Measurements from ENCODE around the gene SNAPC2. TPM values are rescaled to one million over a fixed set of nuclear protein-coding genes. Genes with fewer than 3 reads are reported as not detected.

SNAPC2 gene
- total and polyA plus RNA-seq, 2 of the 13 experiments (the other 11 are each of a cell fraction or from before 2014, with no cell fraction given) = 10.2 to 12.7 TPM

GRCh38 chr19:7888145-7888825 is 31.9 kb upstream of the SNAPC2 start, which contains the start of gene LRRC8E (continued):
- TF ChIP-seq SRSF4 (IDR thresholded peaks at IDR 0.05; ENCODE audit: low read depth, low read length, poor library complexity, severe bottlenecking) (no peak), SPEN (CRISPR knock-in tag; IDR thresholded peaks at IDR 0.05; ENCODE audit: low read depth) (peak; percentile 75), ZNF207 (IDR thresholded peaks at IDR 0.05; ENCODE audit: borderline replicate concordance) (no peak), ETV6 (CRISPR knock-in tag; conservative IDR thresholded peaks at IDR 0.05) (0 out of 2 replicates have a peak, but pooled peaks have one; percentile 26), ZNF768 (CRISPR knock-in tag; IDR thresholded peaks at IDR 0.05) (0 out of 2 replicates have a peak, but pooled peaks have one; percentile 54), ARNTL (CRISPR knock-in tag; IDR thresholded peaks at IDR 0.05) (peak; percentile 56; the same call in 1 of the 2 replicates), GTF2F1 (IDR thresholded peaks at IDR 0.05; ENCODE audit: low read length) (no peak), KAT7 (CRISPR knock-in tag; IDR thresholded peaks at IDR 0.05; ENCODE audit: borderline replicate concordance) (no peak; the same call in 1 of the 2 replicates), ZFP90 (CRISPR knock-in tag; IDR thresholded peaks at IDR 0.05; ENCODE audit: borderline replicate concordance) (peak; percentile 52; the same call in 1 of the 2 replicates), YEATS2 (CRISPR knock-in tag; IDR thresholded peaks at IDR 0.05; ENCODE audit: borderline replicate concordance) (no peak), ZNF335 (CRISPR knock-in tag; IDR thresholded peaks at IDR 0.05) (peak; percentile 21; the same call in 1 of the 2 replicates), ATF7-NPFF (CRISPR knock-in tag; IDR thresholded peaks at IDR 0.05; ENCODE audit: low read depth) (peak; percentile 57), HOMEZ (CRISPR knock-in tag; IDR thresholded peaks at IDR 0.05; ENCODE audit: low read depth) (0 out of 2 replicates have a peak, but pooled peaks have one; percentile 17), ZNF572 (CRISPR knock-in tag; IDR thresholded peaks at IDR 0.05) (peak; percentile 51; the same call in 1 of the 2 replicates), SMAD1 (CRISPR knock-in tag; IDR thresholded peaks at IDR 0.05; ENCODE audit: borderline replicate concordance, low read depth) (peak; percentile 33; the same call in 1 of the 2 replicates), ZNF382 (CRISPR knock-in tag; IDR thresholded peaks at IDR 0.05; ENCODE audit: borderline replicate concordance) (no peak)
- TF ChIP-seq, protein P1, sequence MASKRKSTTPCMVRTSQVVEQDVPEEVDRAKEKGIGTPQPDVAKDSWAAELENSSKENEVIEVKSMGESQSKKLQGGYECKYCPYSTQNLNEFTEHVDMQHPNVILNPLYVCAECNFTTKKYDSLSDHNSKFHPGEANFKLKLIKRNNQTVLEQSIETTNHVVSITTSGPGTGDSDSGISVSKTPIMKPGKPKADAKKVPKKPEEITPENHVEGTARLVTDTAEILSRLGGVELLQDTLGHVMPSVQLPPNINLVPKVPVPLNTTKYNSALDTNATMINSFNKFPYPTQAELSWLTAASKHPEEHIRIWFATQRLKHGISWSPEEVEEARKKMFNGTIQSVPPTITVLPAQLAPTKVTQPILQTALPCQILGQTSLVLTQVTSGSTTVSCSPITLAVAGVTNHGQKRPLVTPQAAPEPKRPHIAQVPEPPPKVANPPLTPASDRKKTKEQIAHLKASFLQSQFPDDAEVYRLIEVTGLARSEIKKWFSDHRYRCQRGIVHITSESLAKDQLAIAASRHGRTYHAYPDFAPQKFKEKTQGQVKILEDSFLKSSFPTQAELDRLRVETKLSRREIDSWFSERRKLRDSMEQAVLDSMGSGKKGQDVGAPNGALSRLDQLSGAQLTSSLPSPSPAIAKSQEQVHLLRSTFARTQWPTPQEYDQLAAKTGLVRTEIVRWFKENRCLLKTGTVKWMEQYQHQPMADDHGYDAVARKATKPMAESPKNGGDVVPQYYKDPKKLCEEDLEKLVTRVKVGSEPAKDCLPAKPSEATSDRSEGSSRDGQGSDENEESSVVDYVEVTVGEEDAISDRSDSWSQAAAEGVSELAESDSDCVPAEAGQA (IDR thresholded peaks at IDR 0.05; ENCODE audit: low read depth) = no peak
- TF ChIP-seq, protein P1 (CRISPR knock-in tag; IDR thresholded peaks at IDR 0.05; ENCODE audit: borderline replicate concordance) = peak; percentile 40; the same call in 1 of the 2 replicates
- TF ChIP-seq, protein P2, sequence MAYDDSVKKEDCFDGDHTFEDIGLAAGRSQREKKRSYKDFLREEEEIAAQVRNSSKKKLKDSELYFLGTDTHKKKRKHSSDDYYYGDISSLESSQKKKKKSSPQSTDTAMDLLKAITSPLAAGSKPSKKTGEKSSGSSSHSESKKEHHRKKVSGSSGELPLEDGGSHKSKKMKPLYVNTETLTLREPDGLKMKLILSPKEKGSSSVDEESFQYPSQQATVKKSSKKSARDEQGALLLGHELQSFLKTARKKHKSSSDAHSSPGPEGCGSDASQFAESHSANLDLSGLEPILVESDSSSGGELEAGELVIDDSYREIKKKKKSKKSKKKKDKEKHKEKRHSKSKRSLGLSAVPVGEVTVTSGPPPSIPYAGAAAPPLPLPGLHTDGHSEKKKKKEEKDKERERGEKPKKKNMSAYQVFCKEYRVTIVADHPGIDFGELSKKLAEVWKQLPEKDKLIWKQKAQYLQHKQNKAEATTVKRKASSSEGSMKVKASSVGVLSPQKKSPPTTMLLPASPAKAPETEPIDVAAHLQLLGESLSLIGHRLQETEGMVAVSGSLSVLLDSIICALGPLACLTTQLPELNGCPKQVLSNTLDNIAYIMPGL (CRISPR knock-in tag; IDR thresholded peaks at IDR 0.05; ENCODE audit: borderline replicate concordance in 1 of 2, low read depth in 1 of 2) = peak; percentile 20 to 63; a peak in 2 of 4 replicates
